Esophagus muscularis mucosa (tissue), 4 donors: Measurements from ENCODE around the gene LRRC3. TPM values are rescaled to one million over a fixed set of nuclear protein-coding genes. Genes with fewer than 3 reads are reported as not detected.

Source experiments
- DNase-seq: peaks from one replicate; pipeline ENCODE4 v3.0.0-alpha.2; 2017; ENCODE audit errors: extremely low spot score
- H3K27ac ChIP-seq, 4 donors: fragments of 200-600 bp; sonication (generic); replicated peaks in 1 of 4; 1 replicate in 3 of 4; 2 replicates in 1 of 4; pipeline ENCODE4 v1.5.1; 2016 to 2019; ENCODE audit warnings: mild to moderate bottlenecking in 1 of 4
- H3K27me3 ChIP-seq, 4 donors: fragments of 200-600 bp; sonication (generic); one replicate each; pipeline versions ENCODE4 v1.5.1 to v1.6.0; 2016 to 2019
- H3K36me3 ChIP-seq, 4 donors: fragments of 200-600 bp; sonication (generic); one replicate each; pipeline ENCODE4 v1.5.1; 2016 to 2019
- H3K4me1 ChIP-seq, 4 donors: fragments of 200-600 bp; sonication (generic); one replicate each; pipeline ENCODE4 v1.5.1; 2016 to 2019
- H3K4me3 ChIP-seq, 4 donors: fragments of 200-600 bp; sonication (generic); 1 replicate in 2 of 4; 2 replicates in 2 of 4; pipeline ENCODE4 v1.5.1; 2016 to 2019; ENCODE audit warnings: mild to moderate bottlenecking in 4 of 4, moderate library complexity in 1 of 4
- H3K9me3 ChIP-seq, 4 donors: fragments of 200-600 bp; sonication (generic); 1 replicate in 3 of 4; 2 replicates in 1 of 4; pipeline ENCODE4 v1.5.1; 2016 to 2019
- EP300 ChIP-seq: sonication (generic); formaldehyde crosslinking; IDR thresholded peaks from one replicate; pipeline ENCODE4 v1.6.1; 2017; ENCODE audit warnings: antibody characterized with exemption
- POLR2A ChIP-seq: fragments of 450-650 bp; IDR thresholded peaks from one replicate; pipeline ENCODE4 v1.6.1; 2017; ENCODE audit warnings: antibody characterized with exemption, moderate library complexity, mild to moderate bottlenecking, low read depth
- POLR2AphosphoS5 ChIP-seq, 2 donors: sonication (generic); formaldehyde crosslinking; IDR thresholded peaks; one replicate each; pipeline ENCODE4 v1.6.1; 2017; ENCODE audit warnings: antibody characterized with exemption in 2 of 2
- WGBS: methylation state at CpG from one replicate; pipeline ENCODE4 v1.1.5; 2018; 5-methylcytosine and 5-hydroxymethylcytosine counted together
- intact Hi-C: fragments of 100-400 bp; cut with DNase I; formaldehyde crosslinking; loops from one replicate; pipeline ENCODE4 v1.15.1; 2023
- total RNA-seq, 4 donors: library from RNA; depleted of rRNA; stranded (reverse); fragments of >200 nt; gene quantifications; one replicate each; pipeline versions ENCODE4 v1.1.0 to v1.2.1, GENCODE V29; 2016
- TF ChIP-seq, protein P1 (sequence below), 3 experiments: fragments of 200-600 bp in 2 of 3; fragments of 450-650 bp in 1 of 3; sonication (generic) in 2 of 3; IDR thresholded peaks; one replicate each; pipeline ENCODE4 v1.5.1; 2017 to 2019; ENCODE audit warnings: antibody characterized with exemption in 3 of 3, mild to moderate bottlenecking in 2 of 3, moderate library complexity in 1 of 3

LRRC3 gene
- total RNA-seq, 4 donors from 2014 or later, result 3.3 to 6.6 (median 5.3) TPM

DNA sequence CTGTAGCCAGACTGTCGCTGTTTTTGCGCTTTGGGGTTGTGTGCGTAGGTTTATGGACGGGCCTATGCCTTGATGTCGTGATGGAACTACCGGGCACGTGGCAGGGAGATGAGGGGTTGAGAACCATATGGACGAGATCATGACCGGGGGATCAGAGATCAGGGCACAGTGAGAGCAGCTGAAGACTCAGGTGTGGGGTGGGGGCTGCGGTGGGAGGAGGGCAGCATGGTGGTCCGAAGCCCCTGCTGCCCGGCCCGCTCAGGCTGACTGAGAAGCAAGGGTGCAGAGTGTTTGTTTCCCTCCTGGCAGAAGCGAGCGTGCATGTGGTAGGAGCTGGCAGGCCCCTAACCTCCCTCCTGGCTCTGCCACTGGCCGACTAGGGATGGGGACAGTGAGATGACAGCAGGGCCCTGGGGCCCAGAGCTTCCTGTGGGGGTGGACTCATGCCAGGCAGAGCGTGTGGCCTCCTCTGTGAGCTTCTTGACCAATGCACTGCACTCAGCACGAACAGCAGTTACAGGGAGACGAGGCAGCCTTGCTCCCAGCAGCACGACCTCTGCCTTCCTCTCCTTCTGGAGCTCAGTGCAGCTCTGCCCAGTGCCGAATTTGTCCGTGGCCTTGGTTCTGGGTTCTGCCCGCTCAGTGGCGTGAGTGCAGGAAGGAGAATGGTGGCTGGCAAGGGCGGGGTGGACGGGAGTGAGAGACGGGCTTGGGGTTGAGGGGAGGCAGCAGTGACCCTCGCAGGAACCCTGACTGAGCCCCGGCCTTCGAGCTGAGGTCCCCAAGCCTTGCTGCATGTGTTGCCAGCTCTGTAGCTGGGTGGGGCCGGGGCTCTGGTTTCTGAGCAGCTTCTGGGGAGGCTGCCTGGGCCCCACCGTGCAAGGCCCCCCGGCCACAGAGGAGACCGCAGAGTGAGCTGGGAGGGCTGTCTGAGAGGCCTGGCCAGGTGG is 22.2 kb upstream of the LRRC3 start:
- TF ChIP-seq POLR2A (no peak), POLR2AphosphoS5 (IDR thresholded peaks at IDR 0.05) (no peak), EP300 (no peak)
- TF ChIP-seq, protein P1, sequence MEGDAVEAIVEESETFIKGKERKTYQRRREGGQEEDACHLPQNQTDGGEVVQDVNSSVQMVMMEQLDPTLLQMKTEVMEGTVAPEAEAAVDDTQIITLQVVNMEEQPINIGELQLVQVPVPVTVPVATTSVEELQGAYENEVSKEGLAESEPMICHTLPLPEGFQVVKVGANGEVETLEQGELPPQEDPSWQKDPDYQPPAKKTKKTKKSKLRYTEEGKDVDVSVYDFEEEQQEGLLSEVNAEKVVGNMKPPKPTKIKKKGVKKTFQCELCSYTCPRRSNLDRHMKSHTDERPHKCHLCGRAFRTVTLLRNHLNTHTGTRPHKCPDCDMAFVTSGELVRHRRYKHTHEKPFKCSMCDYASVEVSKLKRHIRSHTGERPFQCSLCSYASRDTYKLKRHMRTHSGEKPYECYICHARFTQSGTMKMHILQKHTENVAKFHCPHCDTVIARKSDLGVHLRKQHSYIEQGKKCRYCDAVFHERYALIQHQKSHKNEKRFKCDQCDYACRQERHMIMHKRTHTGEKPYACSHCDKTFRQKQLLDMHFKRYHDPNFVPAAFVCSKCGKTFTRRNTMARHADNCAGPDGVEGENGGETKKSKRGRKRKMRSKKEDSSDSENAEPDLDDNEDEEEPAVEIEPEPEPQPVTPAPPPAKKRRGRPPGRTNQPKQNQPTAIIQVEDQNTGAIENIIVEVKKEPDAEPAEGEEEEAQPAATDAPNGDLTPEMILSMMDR (IDR thresholded peaks at IDR 0.05), result no peak
- whole genome bisulfite sequencing, result 84% methylated on average over 31 of the region's 34 CpGs
- no peaks in the 10 kb centered on the region for H3K36me3 ChIP-seq
- H3K27me3 ChIP-seq, result peaks cover 0 to 10% (median 0%) of the 10 kb centered on the region in 4 donors
- intact Hi-C loops, result no loop called here
- no peak overlapping the region for H3K27ac ChIP-seq
- no peak for DNase-seq
- peaks cover 0 to 18% (median 10%) of the 10 kb centered on the region in 4 donors for H3K9me3 ChIP-seq
- H3K4me3 ChIP-seq, result no peak overlapping the region
- peaks cover 3 to 7% (median 5%) of the 10 kb centered on the region in 4 donors for H3K4me1 ChIP-seq

GRCh38 chr21:44433791-44434567 is 21.3 kb upstream of the LRRC3 start:
- Histone ChIP-seq H3K27ac (no peak overlapping the region), H3K27me3 (peaks cover 0 to 10% (median 0%) of the 10 kb centered on the region in 4 donors), H3K4me1 (peaks cover 9 to 14% (median 12%) of the 10 kb centered on the region in 4 donors), H3K4me3 (no peak overlapping the region), H3K36me3 (no peaks in the 10 kb centered on the region), H3K9me3 (peaks cover 0 to 18% (median 10%) of the 10 kb centered on the region in 4 donors)
- DNase-seq, result no peak
- intact Hi-C loops, result no loop called here
- TF ChIP-seq EP300, result no peak
- TF ChIP-seq POLR2A, result no peak
- TF ChIP-seq, protein P1 (IDR thresholded peaks at IDR 0.05), result no peak
- TF ChIP-seq POLR2AphosphoS5 (IDR thresholded peaks at IDR 0.05), result no peak
- 89% methylated on average over 34 of the region's 39 CpGs for WGBS

GRCh38 chr21:44434568-44434925 is 20.8 kb upstream of the LRRC3 start:
- intact Hi-C loops, result no loop called here

GRCh38 chr21:44434936-44435635 is 20.2 kb upstream of the LRRC3 start:
- 85% methylated on average over 14 of the region's 28 CpGs for WGBS
- H3K4me1 ChIP-seq, result peaks cover 9 to 18% (median 14%) of the 10 kb centered on the region in 4 donors
- no peak for DNase-seq
- intact Hi-C loops, result no loop called here
- H3K27me3 ChIP-seq, result peaks cover 0 to 10% (median 0%) of the 10 kb centered on the region in 4 donors
- H3K9me3 ChIP-seq, result peaks cover 0 to 9% (median 3%) of the 10 kb centered on the region in 4 donors
- no peaks in the 10 kb centered on the region for H3K36me3 ChIP-seq
- TF ChIP-seq POLR2A, result no peak
- no peak for TF ChIP-seq POLR2AphosphoS5 (IDR thresholded peaks at IDR 0.05)
- TF ChIP-seq, protein P1 (IDR thresholded peaks at IDR 0.05), result no peak
- no peak for TF ChIP-seq EP300
- no peak overlapping the region for H3K4me3 ChIP-seq
- no peak overlapping the region for H3K27ac ChIP-seq

More at GRCh38 chr21:44434568-44434925, 20.8 kb upstream of the LRRC3 start:
- Histone ChIP-seq H3K36me3 (no peaks in the 10 kb centered on the region), H3K27me3 (peaks cover 0 to 10% (median 0%) of the 10 kb centered on the region in 4 donors), H3K4me1 (peaks cover 9 to 18% (median 14%) of the 10 kb centered on the region in 4 donors), H3K9me3 (peaks cover 0 to 15% (median 8%) of the 10 kb centered on the region in 4 donors), H3K4me3 (no peak overlapping the region), H3K27ac (no peak overlapping the region)
- DNase-seq, result no peak
- TF ChIP-seq, protein P1 (IDR thresholded peaks at IDR 0.05), result no peak
- TF ChIP-seq EP300, result no peak
- WGBS, result no CpG with 5 or more reads among the region's 13 CpGs
